KMS-11 (cell line): Measurements from ENCODE around the gene APOBEC4.

Experiments used
- H2AFZ ChIP-seq: fragments of 200-600 bp; sonication (generic); 2 replicates; pipeline ENCODE4 v1.6.1; 2016; ENCODE audit warnings: antibody characterized with exemption, mixed run types, low read depth
- H3K27ac ChIP-seq: fragments of 200-600 bp; sonication (generic); 2 replicates; pipeline ENCODE4 v1.6.1; 2016; ENCODE audit warnings: mild to moderate bottlenecking, mixed run types
- H3K27me3 ChIP-seq: fragments of 200-600 bp; sonication (generic); 2 replicates; pipeline ENCODE4 v1.6.1; 2017; ENCODE audit warnings: mild to moderate bottlenecking, low read depth, mixed run types, moderate library complexity; ENCODE audit not compliant: insufficient read depth
- H3K36me3 ChIP-seq: fragments of 200-600 bp; sonication (generic); 2 replicates; pipeline ENCODE4 v1.6.1; 2017; ENCODE audit warnings: mild to moderate bottlenecking, mixed run types; ENCODE audit not compliant: insufficient read depth
- H3K4me1 ChIP-seq: fragments of 200-600 bp; sonication (generic); 2 replicates; pipeline ENCODE4 v1.6.1; 2016; ENCODE audit warnings: mild to moderate bottlenecking, low read depth, mixed run types; ENCODE audit not compliant: poor library complexity, severe bottlenecking
- H3K4me2 ChIP-seq: fragments of 200-600 bp; sonication (generic); 2 replicates; pipeline ENCODE4 v1.7.0; 2016; ENCODE audit warnings: mild to moderate bottlenecking, mixed run types
- H3K4me3 ChIP-seq: fragments of 200-600 bp; sonication (generic); IDR thresholded peaks from 2 replicates; pipeline ENCODE4 v1.6.1; 2017; ENCODE audit warnings: low read depth, low read length, mixed read lengths; ENCODE audit not compliant: insufficient read depth
- H3K79me2 ChIP-seq: fragments of 200-600 bp; sonication (generic); 2 replicates; pipeline ENCODE4 v1.6.1; 2016; ENCODE audit warnings: low read depth, mixed run types; ENCODE audit not compliant: insufficient read depth
- H3K9ac ChIP-seq: fragments of 200-600 bp; sonication (generic); 2 replicates; pipeline ENCODE4 v1.6.1; 2016; ENCODE audit warnings: mild to moderate bottlenecking, mixed run types
- H4K20me1 ChIP-seq: fragments of 200-600 bp; sonication (generic); 2 replicates; pipeline ENCODE4 v1.6.1; 2016; ENCODE audit warnings: mild to moderate bottlenecking, mixed run types; ENCODE audit not compliant: insufficient read depth
- TF ChIP-seq, protein P1 (sequence below): fragments of 200-600 bp; sonication (generic); conservative IDR thresholded peaks from 2 replicates; pipeline ENCODE4 v1.6.1; 2017; ENCODE audit warnings: low read depth, mild to moderate bottlenecking, antibody characterized with exemption, low read length, moderate library complexity, mixed read lengths

The APOBEC4 gene

GRCh38 chr1:183697814-183698590 is 44.9 kb upstream of the APOBEC4 start:
- no peak overlapping the region for H3K4me3 ChIP-seq
- no peaks in the 10 kb centered on the region for H3K36me3 ChIP-seq
- no peak overlapping the region for H2AFZ ChIP-seq
- no peak overlapping the region for H3K4me2 ChIP-seq
- no peaks in the 10 kb centered on the region for H3K79me2 ChIP-seq
- no peaks in the 10 kb centered on the region for H4K20me1 ChIP-seq
- no peak overlapping the region for H3K9ac ChIP-seq
- H3K27me3 ChIP-seq, result no peaks in the 10 kb centered on the region
- TF ChIP-seq, protein P1, sequence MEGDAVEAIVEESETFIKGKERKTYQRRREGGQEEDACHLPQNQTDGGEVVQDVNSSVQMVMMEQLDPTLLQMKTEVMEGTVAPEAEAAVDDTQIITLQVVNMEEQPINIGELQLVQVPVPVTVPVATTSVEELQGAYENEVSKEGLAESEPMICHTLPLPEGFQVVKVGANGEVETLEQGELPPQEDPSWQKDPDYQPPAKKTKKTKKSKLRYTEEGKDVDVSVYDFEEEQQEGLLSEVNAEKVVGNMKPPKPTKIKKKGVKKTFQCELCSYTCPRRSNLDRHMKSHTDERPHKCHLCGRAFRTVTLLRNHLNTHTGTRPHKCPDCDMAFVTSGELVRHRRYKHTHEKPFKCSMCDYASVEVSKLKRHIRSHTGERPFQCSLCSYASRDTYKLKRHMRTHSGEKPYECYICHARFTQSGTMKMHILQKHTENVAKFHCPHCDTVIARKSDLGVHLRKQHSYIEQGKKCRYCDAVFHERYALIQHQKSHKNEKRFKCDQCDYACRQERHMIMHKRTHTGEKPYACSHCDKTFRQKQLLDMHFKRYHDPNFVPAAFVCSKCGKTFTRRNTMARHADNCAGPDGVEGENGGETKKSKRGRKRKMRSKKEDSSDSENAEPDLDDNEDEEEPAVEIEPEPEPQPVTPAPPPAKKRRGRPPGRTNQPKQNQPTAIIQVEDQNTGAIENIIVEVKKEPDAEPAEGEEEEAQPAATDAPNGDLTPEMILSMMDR, result no peak
- H3K27ac ChIP-seq, result no peak overlapping the region
- no peaks in the 10 kb centered on the region for H3K4me1 ChIP-seq

GRCh38 chr1:183696981-183697380 is 43.9 kb upstream of the APOBEC4 start:
- H3K79me2 ChIP-seq, result no peaks in the 10 kb centered on the region
- TF ChIP-seq, protein P1, result no peak
- H3K4me1 ChIP-seq, result no peaks in the 10 kb centered on the region
- H3K36me3 ChIP-seq, result no peaks in the 10 kb centered on the region
- H3K4me2 ChIP-seq, result no peak overlapping the region
- H4K20me1 ChIP-seq, result no peaks in the 10 kb centered on the region
- no peak overlapping the region for H3K9ac ChIP-seq
- no peak overlapping the region for H3K4me3 ChIP-seq
- H2AFZ ChIP-seq, result no peak overlapping the region
- H3K27ac ChIP-seq, result no peak overlapping the region
- H3K27me3 ChIP-seq, result no peaks in the 10 kb centered on the region

GRCh38 chr1:183694755-183695154 is 41.6 kb upstream of the APOBEC4 start:
- H3K4me1 ChIP-seq, result peaks cover 8% of the 10 kb centered on the region
- TF ChIP-seq, protein P1, result no peak
- no peaks in the 10 kb centered on the region for H4K20me1 ChIP-seq
- H3K27me3 ChIP-seq, result no peaks in the 10 kb centered on the region
- no peak overlapping the region for H2AFZ ChIP-seq
- no peaks in the 10 kb centered on the region for H3K79me2 ChIP-seq
- no peak overlapping the region for H3K9ac ChIP-seq
- no peak overlapping the region for H3K4me2 ChIP-seq
- H3K27ac ChIP-seq, result no peak overlapping the region
- H3K4me3 ChIP-seq, result no peak overlapping the region
- no peaks in the 10 kb centered on the region for H3K36me3 ChIP-seq

DNA sequence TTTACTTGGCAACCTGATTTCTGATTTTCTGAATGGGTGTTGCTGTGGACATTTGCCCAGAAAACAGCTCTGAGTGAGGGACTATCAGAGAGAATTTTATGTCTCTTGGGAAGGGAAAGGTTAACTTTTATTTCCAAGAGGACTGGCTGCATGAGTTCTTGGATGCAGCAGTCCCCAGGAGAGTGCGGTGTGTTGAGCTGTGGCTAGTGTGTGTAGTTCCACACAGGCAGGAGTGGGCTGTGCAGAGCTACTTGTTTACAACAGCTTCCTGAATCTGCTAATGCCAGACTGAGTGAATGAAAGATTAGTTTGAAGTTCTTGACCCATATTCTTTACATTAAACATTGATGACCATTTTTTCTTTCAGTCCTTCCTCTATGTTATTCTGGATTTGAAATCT is 41.0 kb upstream of the APOBEC4 start:
- H3K79me2 ChIP-seq, result no peaks in the 10 kb centered on the region
- no peak overlapping the region for H3K4me2 ChIP-seq
- TF ChIP-seq, protein P1, result no peak
- peaks cover 12% of the 10 kb centered on the region for H3K4me1 ChIP-seq
- no peak overlapping the region for H3K9ac ChIP-seq
- no peak overlapping the region for H3K27ac ChIP-seq
- no peak overlapping the region for H2AFZ ChIP-seq
- no peak overlapping the region for H3K4me3 ChIP-seq
- no peaks in the 10 kb centered on the region for H3K36me3 ChIP-seq
- H4K20me1 ChIP-seq, result no peaks in the 10 kb centered on the region
- no peaks in the 10 kb centered on the region for H3K27me3 ChIP-seq
